Activated T-helper 1 cell treated with Interleukin-2 at 50 U/mL for 16 hours (primary cell): Measurements from ENCODE around the gene IRGQ.
"Not testable (repeated sequence)": the region's sequence is repeated elsewhere in the genome, so short reads cannot be mapped to it uniquely, and the experiment has no call there.

Experiments used
- DNase-seq: peaks from one replicate; pipeline ENCODE4 v3.0.0-alpha.2; 2020; ENCODE audit warnings: low read depth

IRGQ gene

DNA sequence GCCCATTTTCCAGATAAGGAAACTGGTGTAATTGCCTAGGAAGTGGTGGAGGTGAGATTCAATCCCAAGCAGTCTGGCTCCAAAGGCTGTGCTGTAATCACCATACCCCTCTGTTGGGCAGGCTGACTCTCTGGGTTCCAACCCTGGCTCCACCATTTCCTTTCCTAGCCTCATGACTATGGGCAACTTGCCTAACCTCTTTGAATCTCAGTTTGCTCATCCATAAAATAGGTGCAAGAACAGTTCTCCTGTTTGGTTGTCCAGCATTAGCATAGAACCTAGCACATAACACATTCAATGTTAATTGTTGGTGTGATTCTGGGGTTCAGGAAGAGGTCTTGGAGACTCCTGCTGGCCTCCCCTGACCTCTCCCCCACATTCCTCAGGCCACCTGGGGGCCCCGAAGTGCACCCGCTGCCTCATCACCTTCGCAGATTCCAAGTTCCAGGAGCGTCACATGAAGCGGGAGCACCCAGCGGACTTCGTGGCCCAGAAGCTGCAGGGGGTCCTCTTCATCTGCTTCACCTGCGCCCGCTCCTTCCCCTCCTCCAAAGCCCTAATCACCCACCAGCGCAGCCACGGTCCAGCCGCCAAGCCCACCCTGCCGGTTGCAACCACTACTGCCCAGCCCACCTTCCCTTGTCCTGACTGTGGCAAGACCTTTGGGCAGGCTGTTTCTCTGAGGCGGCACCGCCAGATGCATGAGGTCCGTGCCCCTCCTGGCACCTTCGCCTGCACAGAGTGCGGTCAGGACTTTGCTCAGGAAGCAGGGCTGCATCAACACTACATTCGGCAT, 2.7 kb upstream of the IRGQ start:
- no peak for DNase-seq

DNA sequence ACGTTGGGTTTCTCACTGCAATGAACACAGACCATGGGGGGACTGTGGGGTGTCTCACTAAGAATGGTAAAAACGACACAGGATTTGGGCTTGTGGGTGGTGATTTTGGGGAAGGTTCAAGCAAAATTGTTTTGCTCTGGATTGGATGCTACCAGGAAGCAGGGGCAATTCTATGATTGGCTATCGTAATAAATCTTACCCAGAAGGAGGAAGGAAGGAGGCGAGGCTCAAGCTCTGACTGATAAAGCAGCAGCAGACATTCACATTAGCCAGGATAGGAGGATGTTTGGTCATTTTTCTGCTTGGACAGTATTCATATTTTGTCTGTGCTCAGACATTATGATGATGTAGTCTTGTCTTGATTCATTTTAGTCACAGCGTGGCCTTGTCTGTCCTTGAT, 1.9 kb upstream of the IRGQ start:
- DNase-seq = no peak

- DNase-seq = no peak
Observed at GRCh38 chr19:43596842-43597461, 1.0 kb upstream of the IRGQ start.

- DNase-seq = no peak
Observed at GRCh38 chr19:43595605-43595998, 332 bp downstream of the IRGQ start.

DNA sequence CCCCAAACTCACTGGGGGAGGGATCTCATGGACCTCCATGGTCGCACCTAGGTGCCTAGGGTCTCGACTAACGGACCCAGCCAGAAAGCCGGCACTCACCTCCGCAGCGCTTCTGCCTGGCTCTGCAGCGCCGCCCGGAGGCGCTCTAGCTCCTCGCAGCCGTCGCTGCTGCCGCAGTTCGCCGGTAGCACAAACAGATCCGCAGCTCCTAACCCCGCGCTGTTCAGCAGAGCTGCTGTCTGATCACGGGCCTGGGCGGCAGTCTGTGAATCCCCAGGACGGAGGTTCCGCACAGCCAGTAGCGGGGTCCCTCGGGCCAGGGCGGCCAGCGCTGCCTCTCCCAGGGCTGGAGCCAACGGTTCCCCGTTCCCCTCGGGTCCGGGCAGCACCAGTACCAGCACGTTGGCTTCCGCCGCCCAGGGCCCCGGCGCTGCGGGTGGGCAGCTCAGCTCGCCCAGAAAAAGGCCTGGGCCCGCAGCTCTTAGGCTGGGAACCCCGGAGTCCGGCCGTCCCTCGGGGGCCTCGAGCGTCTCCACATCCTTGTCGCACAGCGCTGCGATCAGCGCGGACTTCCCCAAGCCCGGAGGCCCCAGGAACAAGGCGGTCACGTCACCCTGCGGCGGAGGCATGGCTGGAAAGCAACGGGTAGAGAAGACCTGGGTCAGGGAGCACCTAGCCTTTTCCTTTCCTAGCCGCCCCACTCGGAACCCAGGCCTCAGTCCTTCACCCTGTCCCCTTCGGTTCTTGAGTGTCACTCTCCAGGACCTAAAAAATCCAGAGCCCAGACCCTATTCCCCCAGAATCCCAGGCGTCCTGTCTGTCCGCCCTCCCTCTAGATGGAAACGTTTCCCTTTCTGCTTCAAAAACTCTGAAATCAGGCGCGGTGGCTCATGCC, 977 bp downstream of the IRGQ start:
- DNase-seq = peak; percentile 54

GRCh38 chr19:43594081-43594697, 1.7 kb downstream of the IRGQ start:
- no peak for DNase-seq

GRCh38 chr19:43592800-43593350, 3.1 kb downstream of the IRGQ start:
- DNase-seq = no peak

- no peak for DNase-seq
Observed at GRCh38 chr19:43591904-43592772, 3.8 kb downstream of the IRGQ start.

DNA sequence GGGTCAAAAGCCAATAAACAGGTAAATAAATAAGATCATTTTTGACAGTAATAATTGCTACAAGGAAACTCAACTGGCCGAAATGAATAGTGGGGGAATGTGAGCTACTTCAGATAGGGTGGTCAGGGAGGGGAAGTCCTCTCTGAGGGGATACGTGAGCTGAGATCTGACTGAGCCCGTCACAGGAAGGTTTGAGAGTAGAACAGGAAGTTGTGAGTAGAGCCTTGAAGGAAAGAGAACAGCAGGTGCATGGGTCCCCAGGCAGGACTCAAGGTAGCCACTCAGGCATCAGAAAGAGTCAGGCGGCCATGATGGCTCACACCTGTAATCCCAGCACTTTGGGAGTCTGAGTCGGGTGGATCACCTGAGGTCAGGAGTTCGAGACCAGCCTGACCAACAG, 6.3 kb downstream of the IRGQ start:
- no peak for DNase-seq

- DNase-seq = no peak
Observed at GRCh38 chr19:43589277-43589676, 6.7 kb downstream of the IRGQ start.

GRCh38 chr19:43587029-43587428, 8.9 kb downstream of the IRGQ start:
- not testable (repeated sequence) for DNase-seq

GRCh38 chr19:43586346-43586745, 9.6 kb downstream of the IRGQ start:
- no peak for DNase-seq

GRCh38 chr19:43584484-43584883, 11.4 kb downstream of the IRGQ start:
- no peak for DNase-seq

DNA sequence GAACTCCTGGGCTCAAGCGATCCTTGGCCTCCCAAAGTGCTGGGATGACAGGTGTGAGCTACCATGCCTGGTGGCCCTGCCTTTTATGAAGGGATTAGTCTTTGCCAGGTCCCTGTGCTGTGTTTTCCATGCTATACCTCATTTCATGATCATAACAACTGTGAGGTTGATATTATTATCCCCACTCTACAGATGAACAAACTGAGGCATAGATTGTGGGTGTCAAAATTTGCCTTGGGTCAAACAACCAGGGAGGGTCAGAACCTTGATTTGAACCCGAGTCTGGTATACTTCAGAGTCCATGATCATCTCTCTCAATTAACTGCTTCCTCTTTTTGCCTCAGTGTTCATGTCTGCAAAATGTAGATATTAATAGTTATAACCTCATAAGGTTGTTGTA, 13.4 kb downstream of the IRGQ start:
- DNase-seq = no peak

- no peak for DNase-seq
Observed at GRCh38 chr19:43581467-43581866, 14.5 kb downstream of the IRGQ start.

DNA sequence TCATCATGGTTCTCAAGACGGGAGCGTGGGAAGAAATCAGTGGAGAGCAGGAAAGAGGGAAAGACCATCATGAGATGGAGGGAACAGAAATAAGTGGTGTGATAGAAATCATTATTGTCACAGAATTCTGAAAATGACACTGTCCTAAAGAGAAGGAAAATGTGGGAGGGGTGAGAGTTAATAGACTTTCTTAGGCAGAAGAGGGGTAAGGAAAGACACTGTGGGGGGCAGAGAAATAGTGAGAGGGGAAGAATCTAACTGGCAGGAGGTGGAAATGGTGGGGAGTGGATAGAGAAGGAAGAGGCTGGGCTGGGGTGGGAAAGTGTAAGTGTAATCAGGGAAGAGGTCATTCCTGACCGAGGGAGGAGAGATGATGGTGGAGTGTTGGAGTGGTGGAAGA, 17.1 kb downstream of the IRGQ start:
- no peak for DNase-seq

GRCh38 chr19:43575955-43576878, 19.7 kb downstream of the IRGQ start:
- DNase-seq = no peak

DNA sequence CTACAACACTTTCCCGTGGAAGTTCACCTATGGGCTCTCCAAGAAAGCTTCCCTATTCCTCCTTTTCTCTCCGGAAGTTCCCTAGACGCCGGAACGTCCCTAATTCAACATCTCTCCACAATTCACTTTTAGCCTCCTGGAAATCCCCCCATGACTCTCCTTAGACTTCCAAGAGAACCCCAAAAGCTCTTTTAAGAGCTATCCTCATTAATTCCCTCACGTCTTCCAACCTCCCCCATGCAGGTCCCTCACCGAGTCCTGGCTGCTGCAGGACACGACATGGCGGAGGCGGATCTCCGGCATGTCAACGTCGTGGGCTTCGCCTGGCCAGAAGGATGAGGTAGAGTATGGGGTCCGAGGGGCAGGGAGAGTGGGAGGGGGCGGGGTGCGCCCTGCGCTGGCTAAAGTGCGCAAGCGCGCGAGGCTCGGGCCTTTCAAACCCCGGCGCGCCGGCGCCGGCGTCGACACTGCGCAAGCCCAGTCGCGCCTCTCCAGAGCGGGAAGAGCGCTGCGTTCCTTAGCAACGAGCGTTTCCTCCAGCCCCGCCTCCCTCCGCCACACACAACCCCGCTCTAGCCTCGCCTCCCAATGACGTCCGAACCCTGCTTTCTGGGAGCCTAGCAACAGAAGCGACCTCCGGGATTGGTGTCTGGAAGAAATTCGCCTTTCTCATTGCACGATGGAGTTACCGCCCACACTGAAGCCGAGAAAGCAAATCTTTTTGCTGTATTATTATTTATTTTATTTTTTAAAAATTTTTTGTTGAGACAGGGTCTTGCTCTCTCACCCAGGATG, 20.6 kb downstream of the IRGQ start, which contains the start of the genes PINLYP and XRCC1:
Gene PINLYP, plus strand, starts transcription at position 646 of the 795 bp plus-strand sequence. CDS start 1,391 bp downstream, outside the sequence.
Gene XRCC1, minus strand, starts transcription at position 372 of the 795 bp plus-strand sequence. Its CDS starts 69 bp downstream, at position 303.
- peak; percentile 93 for DNase-seq
